Chondrocyte (in vitro differentiated cells): ENCODE results near the gene IDH2. TPM values are rescaled to one million over a fixed set of nuclear protein-coding genes. Genes with fewer than 3 reads are reported as not detected.

ENCODE experiments used
- DNase-seq: peaks from one replicate; pipeline ENCODE4 v3.0.0; 2021; ENCODE audit warnings: mixed read lengths, low spot score
- H3K27ac Mint-ChIP-seq: one replicate; pipeline ENCODE4 v1.8.0; 2021; ENCODE audit warnings: mild to moderate bottlenecking, moderate library complexity, mixed read lengths; ENCODE audit not compliant: unreplicated experiment
- H3K27me3 Mint-ChIP-seq: 2 replicates; pipeline ENCODE4 v1.8.0; 2021; ENCODE audit warnings: low read depth, mixed read lengths
- H3K36me3 Mint-ChIP-seq: 2 replicates; pipeline ENCODE4 v1.8.0; 2021; ENCODE audit warnings: low read depth, mixed read lengths
- H3K4me1 Mint-ChIP-seq: 2 replicates; pipeline ENCODE4 v1.8.0; 2021; ENCODE audit warnings: low read depth, mild to moderate bottlenecking, mixed read lengths
- H3K4me3 Mint-ChIP-seq: one replicate; pipeline ENCODE4 v1.8.0; 2021; ENCODE audit warnings: mild to moderate bottlenecking, moderate library complexity, mixed read lengths; ENCODE audit not compliant: unreplicated experiment
- H3K9me3 Mint-ChIP-seq: 2 replicates; pipeline ENCODE4 v1.8.0; 2021; ENCODE audit warnings: low read depth, mixed read lengths
- CTCF ChIP-seq: fragments of 200-600 bp; sonication (generic); IDR thresholded peaks from 2 replicates; pipeline ENCODE4 v1.5.0; 2021; ENCODE audit warnings: antibody characterized with exemption, mild to moderate bottlenecking, moderate library complexity
- total RNA-seq: library from RNA; stranded (reverse); gene quantifications from 3 replicates; pipeline ENCODE4 v1.2.1, GENCODE V29; 2021

Gene IDH2
- total RNA-seq, 1 donor from 2014 or later, result 126 TPM

- Mint-ChIP-seq H3K4me3 (no peak overlapping the region), H3K36me3 (no peaks in the 10 kb centered on the region), H3K4me1 (no peaks in the 10 kb centered on the region), H3K9me3 (no peaks in the 10 kb centered on the region), H3K27ac (no peak overlapping the region), H3K27me3 (no peaks in the 10 kb centered on the region)
- TF ChIP-seq CTCF, result no peak
- peak; percentile 66 for DNase-seq
These were observed 58.1 kb downstream of the IDH2 start for GRCh38 chr15:90044191-90044590.

GRCh38 chr15:90043530-90044010 is 58.7 kb downstream of the IDH2 start:
- no peaks in the 10 kb centered on the region for H3K9me3 Mint-ChIP-seq
- no peak for DNase-seq
- no peaks in the 10 kb centered on the region for H3K27me3 Mint-ChIP-seq
- H3K4me1 Mint-ChIP-seq, result no peaks in the 10 kb centered on the region
- TF ChIP-seq CTCF, result no peak
- no peaks in the 10 kb centered on the region for H3K36me3 Mint-ChIP-seq
- no peak overlapping the region for H3K4me3 Mint-ChIP-seq
- H3K27ac Mint-ChIP-seq, result no peak overlapping the region

GRCh38 chr15:90042766-90043529 is 59.3 kb downstream of the IDH2 start:
- TF ChIP-seq CTCF, result no peak
- no peaks in the 10 kb centered on the region for H3K27me3 Mint-ChIP-seq
- peak; percentile 92 for DNase-seq
- H3K4me1 Mint-ChIP-seq, result peaks cover 5% of the 10 kb centered on the region
- no peaks in the 10 kb centered on the region for H3K9me3 Mint-ChIP-seq
- no peak overlapping the region for H3K27ac Mint-ChIP-seq
- no peaks in the 10 kb centered on the region for H3K36me3 Mint-ChIP-seq
- no peak overlapping the region for H3K4me3 Mint-ChIP-seq

- Mint-ChIP-seq H3K4me3 (no peak overlapping the region), H3K9me3 (no peaks in the 10 kb centered on the region), H3K4me1 (peaks cover 10% of the 10 kb centered on the region), H3K36me3 (no peaks in the 10 kb centered on the region), H3K27me3 (no peaks in the 10 kb centered on the region), H3K27ac (no peak overlapping the region)
- peak; percentile 27 for DNase-seq
- TF ChIP-seq CTCF, result no peak
These were observed 59.9 kb downstream of the IDH2 start for GRCh38 chr15:90042356-90042755.

GRCh38 chr15:90040618-90041017 is 61.6 kb downstream of the IDH2 start:
- H3K4me1 Mint-ChIP-seq, result peaks cover 26% of the 10 kb centered on the region

More at GRCh38 chr15:90040618-90041017, 61.6 kb downstream of the IDH2 start:
- Mint-ChIP-seq H3K36me3 (no peaks in the 10 kb centered on the region), H3K4me3 (no peak overlapping the region), H3K9me3 (no peaks in the 10 kb centered on the region), H3K27me3 (no peaks in the 10 kb centered on the region), H3K27ac (no peak overlapping the region)
- DNase-seq, result no peak
- TF ChIP-seq CTCF, result no peak
